ENCODE data around the gene MTHFS. TPM values are rescaled to one million over a fixed set of nuclear protein-coding genes. Genes with fewer than 3 reads are reported as not detected.
"Not testable (repeated sequence)": the region's sequence is repeated elsewhere in the genome, so short reads cannot be mapped to it uniquely, and the experiment has no call there.

Gene MTHFS
- total and polyA plus RNA-seq, 3 experiments from 2014 or later, result 30.2 to 63.4 (median 31.1) TPM

DNA sequence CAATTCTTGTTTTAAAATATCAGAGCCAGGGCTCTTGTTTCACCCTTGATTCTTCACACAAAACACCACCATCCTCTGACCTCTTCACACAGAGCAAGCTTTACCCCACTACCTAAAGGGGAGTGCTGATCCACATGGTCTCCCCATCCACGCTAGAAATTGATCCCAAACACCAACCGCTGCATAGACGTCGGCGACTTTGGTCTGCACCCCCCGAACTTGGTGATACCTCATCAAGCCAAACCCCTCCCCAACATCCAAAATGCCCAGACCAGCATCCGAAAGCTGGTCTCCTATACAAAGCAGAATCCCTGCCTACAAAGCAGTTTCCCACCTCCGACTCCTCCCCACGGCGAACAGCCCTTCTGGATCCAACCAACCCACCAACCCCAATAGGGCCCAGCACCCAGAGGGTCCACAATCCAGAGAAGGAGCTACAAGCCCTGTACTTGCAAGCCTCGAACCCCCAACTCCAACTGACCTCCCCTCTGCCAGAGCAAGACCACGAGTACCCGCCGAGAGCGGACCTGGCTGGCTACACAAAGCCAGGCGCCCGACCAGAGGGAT, 25.8 kb upstream of the MTHFS start:
- peak overlapping the region; percentile 92 to 98 (median 94) for H3K4me3 Mint-ChIP-seq

DNA sequence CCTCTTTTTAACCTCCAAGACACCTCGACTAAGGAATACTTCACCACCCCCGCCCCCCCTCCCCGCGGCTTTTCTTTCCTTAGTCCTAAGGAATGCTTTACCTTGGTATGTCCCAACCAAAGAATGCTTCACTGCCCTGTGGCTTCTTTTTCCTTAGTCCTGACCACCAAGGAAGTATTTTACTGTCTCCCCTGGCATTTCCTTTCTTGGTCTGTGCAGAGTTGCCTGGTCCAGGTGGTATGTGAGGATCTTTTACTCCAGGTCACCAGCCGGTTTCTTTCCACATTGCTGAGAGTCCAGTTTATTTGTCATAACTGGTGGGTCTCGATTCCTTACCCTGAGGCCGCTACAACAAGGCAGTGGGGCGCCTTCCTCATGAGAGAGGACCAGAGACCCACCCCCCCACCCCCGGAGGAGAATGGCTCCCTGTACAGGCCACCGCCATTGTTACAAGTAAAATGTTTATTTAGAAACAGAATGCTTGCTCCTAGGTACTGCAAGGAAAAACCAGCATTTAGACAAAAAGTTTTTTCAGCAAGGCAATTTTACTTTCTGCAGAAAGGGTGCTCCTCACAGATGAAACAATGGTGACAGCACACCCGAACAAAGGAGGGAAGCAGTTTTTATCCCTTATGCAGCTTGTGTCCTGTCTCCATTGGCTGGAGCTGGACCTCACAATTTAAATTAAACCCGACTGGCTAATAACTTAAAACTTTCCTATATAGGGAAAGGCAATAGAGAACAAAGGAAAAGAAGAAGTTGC, 23.1 kb upstream of the MTHFS start:
- H3K36me3 ChIP-seq (ENCODE audit: insufficient read depth, low read length), result no peaks in the 10 kb centered on the region
- POLR2A ChIA-PET, result interaction anchor here (0.9 kb wide), 1 partner anchor 9 kb away, joined by 4 read pairs; no protein-coding TSS in a partner anchor
- Mint-ChIP-seq H3K4me3 (peak overlapping the region in 3 of 7 donors; percentile 13 to 43 (median 26)), H3K4me1 (peaks cover 20 to 30% (median 29%) of the 10 kb centered on the region in 3 donors), H3K36me3 (peaks cover 19 to 51% (median 49%) of the 10 kb centered on the region in 3 donors), H3K27ac (peak overlapping the region in 1 of 8 donors; percentile 97), H3K27me3 (no peaks in the 10 kb centered on the region), H3K9me3 (peaks cover 29 to 68% (median 59%) of the 10 kb centered on the region in 5 donors)
- H3K9me3 ChIP-seq (ENCODE audit: low read length), result peaks cover 37% of the 10 kb centered on the region
- CTCF ChIA-PET, result no interaction called here
- no peaks in the 10 kb centered on the region for H3K27me3 ChIP-seq (ENCODE audit: insufficient read depth, low read length, poor library complexity, severe bottlenecking)
- peaks cover 17% of the 10 kb centered on the region for H3K4me1 ChIP-seq (ENCODE audit: insufficient read depth, low read length)
- DNase-seq, result no peak
- H3K27ac ChIP-seq (ENCODE audit: low read depth, low read length), result no peak overlapping the region
- no peak overlapping the region for H3K4me3 ChIP-seq (ENCODE audit: low read length)

More for the DNA sequence above, 25.8 kb upstream of the MTHFS start:
- Mint-ChIP-seq H3K27me3 (no peaks in the 10 kb centered on the region), H3K9me3 (peaks cover 14 to 45% (median 37%) of the 10 kb centered on the region in 5 donors), H3K36me3 (peaks cover 17 to 49% (median 41%) of the 10 kb centered on the region in 3 donors), H3K4me1 (peaks cover 20 to 30% (median 29%) of the 10 kb centered on the region in 3 donors), H3K27ac (peak overlapping the region; percentile 93 to 99 (median 96))
- ChIA-PET POLR2A (interaction anchor here (0.7 to 3.2 kb wide), 7 partner anchors 12 to 1049 kb away, joined by 3 to 64 read pairs (median 8); partner anchors contain the start of genes BCL2A1, MTHFS and ZFAND6), CTCF (interaction anchor here (1.6 to 2.9 kb wide), 6 partner anchors 25 to 71 kb away, joined by 5 to 17 read pairs (median 9); partner anchors contain the start of gene BCL2A1)
- no peaks in the 10 kb centered on the region for H3K27me3 ChIP-seq (ENCODE audit: insufficient read depth, low read length, poor library complexity, severe bottlenecking)
- H3K27ac ChIP-seq (ENCODE audit: low read depth, low read length), result peak overlapping the region; percentile 97
- H3K4me1 ChIP-seq (ENCODE audit: insufficient read depth, low read length), result peaks cover 17% of the 10 kb centered on the region
- DNase-seq, result no peak
- H3K36me3 ChIP-seq (ENCODE audit: insufficient read depth, low read length), result no peaks in the 10 kb centered on the region
- H3K9me3 ChIP-seq (ENCODE audit: low read length), result peaks cover 17% of the 10 kb centered on the region
- peak overlapping the region; percentile 93 for H3K4me3 ChIP-seq (ENCODE audit: low read length)

DNA sequence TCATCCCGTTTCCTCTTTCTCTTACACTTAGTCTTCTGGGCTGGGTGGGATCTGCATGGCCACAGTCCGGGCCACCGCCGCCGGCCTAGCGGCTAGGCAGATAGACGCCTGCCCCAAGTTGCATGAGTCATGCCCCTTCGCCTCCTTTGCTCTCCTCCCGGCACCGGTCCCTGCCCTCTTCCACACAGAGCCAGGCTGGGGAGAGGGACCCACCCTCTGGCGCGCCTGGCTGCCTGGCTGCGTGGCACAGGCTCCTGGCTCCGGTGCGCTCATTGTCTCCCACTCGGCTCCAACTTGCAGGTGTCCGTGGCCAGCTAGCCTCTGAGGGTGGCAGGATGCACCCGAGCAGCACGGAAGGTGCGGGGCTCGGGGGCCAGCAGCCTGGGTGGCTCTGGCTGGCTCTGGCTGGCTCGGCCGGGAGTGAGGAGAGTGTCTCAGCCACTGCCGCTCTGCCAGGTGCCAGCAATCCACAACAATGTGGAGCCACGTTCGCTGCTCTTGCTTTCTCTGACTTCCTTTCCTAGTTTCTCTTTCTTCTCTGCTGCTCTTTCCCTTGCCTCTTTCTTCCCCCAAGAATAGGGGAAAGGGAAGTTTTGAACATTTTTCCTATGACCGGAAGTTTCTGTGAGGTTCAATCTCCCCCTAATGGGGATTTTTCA, 22.4 kb upstream of the MTHFS start:
- Mint-ChIP-seq H3K4me1 (peaks cover 20 to 29% (median 29%) of the 10 kb centered on the region in 3 donors), H3K36me3 (peaks cover 19 to 54% (median 51%) of the 10 kb centered on the region in 3 donors), H3K4me3 (no peak overlapping the region), H3K27me3 (no peaks in the 10 kb centered on the region), H3K27ac (peak overlapping the region in 1 of 8 donors; percentile 33), H3K9me3 (peaks cover 36 to 75% (median 65%) of the 10 kb centered on the region in 5 donors)
- Histone ChIP-seq H3K27ac (ENCODE audit: low read depth, low read length) (no peak overlapping the region), H3K27me3 (ENCODE audit: insufficient read depth, low read length, poor library complexity, severe bottlenecking) (no peaks in the 10 kb centered on the region), H3K36me3 (ENCODE audit: insufficient read depth, low read length) (no peaks in the 10 kb centered on the region), H3K4me3 (ENCODE audit: low read length) (no peak overlapping the region), H3K4me1 (ENCODE audit: insufficient read depth, low read length) (peaks cover 10% of the 10 kb centered on the region), H3K9me3 (ENCODE audit: low read length) (peaks cover 41% of the 10 kb centered on the region)
- DNase-seq, result no peak
- POLR2A ChIA-PET, result no interaction called here
- CTCF ChIA-PET, result no interaction called here

DNA sequence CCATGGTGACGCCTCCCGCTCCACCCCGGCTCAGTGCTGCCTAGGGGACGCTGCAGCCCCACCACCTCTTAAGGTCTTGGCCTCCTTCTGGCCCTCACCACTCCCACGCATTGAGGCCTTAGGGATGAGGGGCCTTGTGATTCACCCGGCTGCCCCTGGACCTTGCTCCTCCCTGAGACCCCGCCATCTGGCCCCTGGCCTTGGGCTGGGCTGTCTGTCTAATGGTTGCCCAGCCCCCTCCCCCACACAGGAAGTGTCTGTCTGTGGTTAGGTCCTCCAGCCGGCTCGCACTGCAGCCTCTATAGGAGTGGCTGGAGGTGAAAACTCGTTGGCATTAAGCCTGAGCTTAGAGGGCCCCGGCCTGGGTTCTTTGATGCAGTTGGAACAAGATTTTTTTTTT, 21.5 kb upstream of the MTHFS start:
- ChIA-PET CTCF (no interaction called here), POLR2A (no interaction called here)
- Mint-ChIP-seq H3K9me3 (peaks cover 40 to 82% (median 74%) of the 10 kb centered on the region in 5 donors), H3K4me1 (peaks cover 15 to 24% (median 20%) of the 10 kb centered on the region in 3 donors), H3K27ac (peak overlapping the region in 1 of 8 donors; percentile 33), H3K27me3 (no peaks in the 10 kb centered on the region), H3K4me3 (no peak overlapping the region), H3K36me3 (peaks cover 19 to 60% (median 47%) of the 10 kb centered on the region in 3 donors)
- Histone ChIP-seq H3K4me3 (ENCODE audit: low read length) (no peak overlapping the region), H3K9me3 (ENCODE audit: low read length) (peaks cover 41% of the 10 kb centered on the region), H3K27ac (ENCODE audit: low read depth, low read length) (no peak overlapping the region), H3K36me3 (ENCODE audit: insufficient read depth, low read length) (no peaks in the 10 kb centered on the region), H3K27me3 (ENCODE audit: insufficient read depth, low read length, poor library complexity, severe bottlenecking) (no peaks in the 10 kb centered on the region), H3K4me1 (ENCODE audit: insufficient read depth, low read length) (peaks cover 9% of the 10 kb centered on the region)
- no peak for DNase-seq

GRCh38 chr15:79916502-79917132, 19.8 kb upstream of the MTHFS start:
- no peak overlapping the region for H3K27ac ChIP-seq (ENCODE audit: low read depth, low read length)
- DNase-seq, result no peak
- peaks cover 40 to 76% (median 72%) of the 10 kb centered on the region in 5 donors for H3K9me3 Mint-ChIP-seq
- ChIA-PET CTCF (interaction anchor here (0.9 to 1.4 kb wide), 2 partner anchors 15 to 535 kb away, joined by 3 to 4 read pairs; no protein-coding TSS in a partner anchor), POLR2A (no interaction called here)
- H3K36me3 ChIP-seq (ENCODE audit: insufficient read depth, low read length), result no peaks in the 10 kb centered on the region
- H3K36me3 Mint-ChIP-seq, result peaks cover 16 to 51% (median 34%) of the 10 kb centered on the region in 3 donors
- no peak overlapping the region for H3K4me3 Mint-ChIP-seq
- H3K9me3 ChIP-seq (ENCODE audit: low read length), result peaks cover 41% of the 10 kb centered on the region
- peak overlapping the region in 1 of 8 donors; percentile 84 for H3K27ac Mint-ChIP-seq
- H3K27me3 Mint-ChIP-seq, result no peaks in the 10 kb centered on the region
- no peak overlapping the region for H3K4me3 ChIP-seq (ENCODE audit: low read length)
- no peaks in the 10 kb centered on the region for H3K4me1 ChIP-seq (ENCODE audit: insufficient read depth, low read length)
- H3K4me1 Mint-ChIP-seq, result peaks cover 4 to 9% (median 5%) of the 10 kb centered on the region in 3 donors
- H3K27me3 ChIP-seq (ENCODE audit: insufficient read depth, low read length, poor library complexity, severe bottlenecking), result no peaks in the 10 kb centered on the region

- Mint-ChIP-seq H3K9me3 (peaks cover 36 to 71% (median 67%) of the 10 kb centered on the region in 5 donors), H3K27ac (peak overlapping the region in 2 of 8 donors; percentile 22 to 29), H3K36me3 (peaks cover 12 to 51% (median 29%) of the 10 kb centered on the region in 3 donors)
- DNase-seq; POLR2A ChIA-PET; H3K4me3 ChIP-seq (ENCODE audit: low read length); H3K4me1 Mint-ChIP-seq; H3K27me3 ChIP-seq (ENCODE audit: insufficient read depth, low read length, poor library complexity, severe bottlenecking); H3K27me3 Mint-ChIP-seq; CTCF ChIA-PET; H3K4me1 ChIP-seq (ENCODE audit: insufficient read depth, low read length); H3K4me3 Mint-ChIP-seq; H3K27ac ChIP-seq (ENCODE audit: low read depth, low read length); H3K36me3 ChIP-seq (ENCODE audit: insufficient read depth, low read length): not testable (repeated sequence)
- peaks cover 41% of the 10 kb centered on the region for H3K9me3 ChIP-seq (ENCODE audit: low read length)
Measured at GRCh38 chr15:79915776-79916501, 19.1 kb upstream of the MTHFS start.

GRCh38 chr15:79914728-79915127, 17.9 kb upstream of the MTHFS start:
- Mint-ChIP-seq H3K4me1 (peaks cover 0 to 4% (median 2%) of the 10 kb centered on the region in 3 donors), H3K4me3 (no peak overlapping the region), H3K27me3 (no peaks in the 10 kb centered on the region), H3K9me3 (peaks cover 41 to 62% (median 58%) of the 10 kb centered on the region in 5 donors), H3K27ac (no peak overlapping the region), H3K36me3 (peaks cover 12 to 56% (median 22%) of the 10 kb centered on the region in 3 donors)
- peaks cover 36% of the 10 kb centered on the region for H3K9me3 ChIP-seq (ENCODE audit: low read length)
- H3K27ac ChIP-seq (ENCODE audit: low read depth, low read length), result no peak overlapping the region
- H3K4me3 ChIP-seq (ENCODE audit: low read length), result no peak overlapping the region
- ChIA-PET POLR2A (no interaction called here), CTCF (no interaction called here)
- no peak for DNase-seq
- H3K36me3 ChIP-seq (ENCODE audit: insufficient read depth, low read length), result no peaks in the 10 kb centered on the region
- H3K4me1 ChIP-seq (ENCODE audit: insufficient read depth, low read length), result no peaks in the 10 kb centered on the region
- H3K27me3 ChIP-seq (ENCODE audit: insufficient read depth, low read length, poor library complexity, severe bottlenecking), result no peaks in the 10 kb centered on the region

All from CD8-positive, alpha-beta memory T cell (primary cell).